Psoas muscle (tissue), 8 donors: ENCODE measurements around the gene COPS2. TPM values are rescaled to one million over a fixed set of nuclear protein-coding genes. Genes with fewer than 3 reads are reported as not detected.
"Not testable (repeated sequence)": the region's sequence is repeated elsewhere in the genome, so short reads cannot be mapped to it uniquely, and the experiment has no call there.

Experiments used
- ATAC-seq, 4 donors: fragments of 200-7000 bp; cut with Tn5 transposase; one replicate each; pipeline ENCODE4 v1.9.1; 2020; ENCODE audit warnings: moderate library complexity in 3 of 4, mild to moderate bottlenecking in 2 of 4
- DNase-seq, 2 donors: peaks; one replicate each; pipeline ENCODE4 v3.0.0-alpha.2; 2020
- H3K27ac ChIP-seq: fragments of 200-600 bp; one replicate; pipeline ENCODE4 v1.8.0; 2022
- H3K27me3 ChIP-seq, 3 donors: fragments of 200-600 bp in 1 of 3; one replicate each; pipeline versions ENCODE4 v1.6.1 to v1.8.0; 2013 to 2022; ENCODE audit warnings: low read length in 2 of 3, mild to moderate bottlenecking in 2 of 3, moderate library complexity in 1 of 3; ENCODE audit not compliant: insufficient read depth in 3 of 3
- H3K36me3 ChIP-seq, 2 donors: fragments of 200-600 bp in 1 of 2; one replicate each; pipeline versions ENCODE4 v1.6.1 to v1.8.0; 2013 to 2022; ENCODE audit warnings: low read depth in 1 of 2, mild to moderate bottlenecking in 1 of 2, moderate library complexity in 1 of 2; ENCODE audit not compliant: insufficient read depth in 1 of 2
- H3K4me1 ChIP-seq: fragments of 200-600 bp; one replicate; pipeline ENCODE4 v1.8.0; 2022
- H3K4me3 ChIP-seq: fragments of 200-600 bp; one replicate; pipeline ENCODE4 v1.8.0; 2022; ENCODE audit warnings: mild to moderate bottlenecking
- H3K9me3 ChIP-seq: fragments of 200-600 bp; one replicate; pipeline ENCODE4 v1.8.0; 2022
- WGBS, 3 donors: extraction: QIAGEN DNeasy Blood & Tissue Kit; methylation state at CpG; one replicate each; pipeline versions ENCODE4 v1.1.6 to v1.1.7; 2013; 5-methylcytosine and 5-hydroxymethylcytosine counted together
- intact Hi-C, 2 donors: fragments of 100-400 bp; cut with DNase I; formaldehyde crosslinking; loops; one replicate each; pipeline versions ENCODE4 v1.11.0 to v1.14.2; 2022
- polyA plus RNA-seq, 3 donors: library from polyadenylated mRNA; stranded (reverse); fragments of 200-250 nt; gene quantifications; one replicate each; pipeline ENCODE4 v1.2.3, GENCODE V29; 2013
- total RNA-seq, 4 donors: library from RNA; stranded (reverse); fragmentation: NEBNext Ultra II Directional in 2 of 4; extraction: Animal tissue kit (Norgen Biotek cat#: 25700) in 2 of 4; gene quantifications; one replicate each; pipeline versions ENCODE4 v1.2.1 to v1.2.4, GENCODE V29; 2021 to 2023
- TF ChIP-seq, protein P1 (sequence below): fragments of 200-600 bp; IDR thresholded peaks from one replicate; pipeline ENCODE4 v1.8.0; 2022; ENCODE audit warnings: antibody characterized with exemption
- donor health status: healthy with polysubstance abuse.
- donor health status: DM: no; HTN: no; CAD: no; lungs with moderate emphysema.
- donor health status: Bipolar disorder and iron deficiency.
- donor health status: healthy.
- donor health status: DM: yes; HTN: yes; CAD: no.
- donor health status: DM: no; HTN: no; CAD: no.
- donor health status: DM: no; HTN: no; CAD: no.
- donor health status: DM: yes; HTN: yes; CAD: no.

Gene COPS2
- total and polyA plus RNA-seq, 7 donors = 95.6 to 243 (median 130) TPM

DNA sequence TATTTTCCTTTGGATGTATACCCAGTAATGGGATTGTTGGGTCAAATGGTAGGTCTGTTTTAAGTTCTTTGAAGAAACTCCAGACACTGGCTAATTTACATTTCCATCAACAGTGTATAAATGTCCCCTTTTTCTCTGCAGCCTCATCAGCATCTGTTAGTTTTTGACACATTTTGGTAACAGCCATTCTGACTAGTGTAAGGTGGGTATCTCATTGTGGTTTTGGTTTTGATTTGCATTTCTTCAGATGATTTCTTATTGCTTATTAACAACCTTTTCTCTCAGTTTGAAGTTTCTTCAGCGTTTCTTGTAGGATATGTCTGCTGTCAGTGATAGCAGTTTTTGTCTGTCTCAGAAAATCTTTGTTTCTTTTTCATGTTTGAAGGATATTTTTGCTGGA is 30.1 kb upstream of the COPS2 start:
- H3K27me3 ChIP-seq = no peaks in the 10 kb centered on the region
- intact Hi-C loops = no loop called here
- ATAC-seq = no peak
- no peak for DNase-seq
- no peaks in the 10 kb centered on the region for H3K36me3 ChIP-seq
- no peak overlapping the region for H3K27ac ChIP-seq
- 93 to 100% (median 95%) methylated on average over 1 of the region's 1 CpG for WGBS, 3 donors
- H3K4me1 ChIP-seq = no peaks in the 10 kb centered on the region
- TF ChIP-seq, protein P1, sequence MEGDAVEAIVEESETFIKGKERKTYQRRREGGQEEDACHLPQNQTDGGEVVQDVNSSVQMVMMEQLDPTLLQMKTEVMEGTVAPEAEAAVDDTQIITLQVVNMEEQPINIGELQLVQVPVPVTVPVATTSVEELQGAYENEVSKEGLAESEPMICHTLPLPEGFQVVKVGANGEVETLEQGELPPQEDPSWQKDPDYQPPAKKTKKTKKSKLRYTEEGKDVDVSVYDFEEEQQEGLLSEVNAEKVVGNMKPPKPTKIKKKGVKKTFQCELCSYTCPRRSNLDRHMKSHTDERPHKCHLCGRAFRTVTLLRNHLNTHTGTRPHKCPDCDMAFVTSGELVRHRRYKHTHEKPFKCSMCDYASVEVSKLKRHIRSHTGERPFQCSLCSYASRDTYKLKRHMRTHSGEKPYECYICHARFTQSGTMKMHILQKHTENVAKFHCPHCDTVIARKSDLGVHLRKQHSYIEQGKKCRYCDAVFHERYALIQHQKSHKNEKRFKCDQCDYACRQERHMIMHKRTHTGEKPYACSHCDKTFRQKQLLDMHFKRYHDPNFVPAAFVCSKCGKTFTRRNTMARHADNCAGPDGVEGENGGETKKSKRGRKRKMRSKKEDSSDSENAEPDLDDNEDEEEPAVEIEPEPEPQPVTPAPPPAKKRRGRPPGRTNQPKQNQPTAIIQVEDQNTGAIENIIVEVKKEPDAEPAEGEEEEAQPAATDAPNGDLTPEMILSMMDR = no peak
- no peaks in the 10 kb centered on the region for H3K9me3 ChIP-seq
- H3K4me3 ChIP-seq = no peak overlapping the region

DNA sequence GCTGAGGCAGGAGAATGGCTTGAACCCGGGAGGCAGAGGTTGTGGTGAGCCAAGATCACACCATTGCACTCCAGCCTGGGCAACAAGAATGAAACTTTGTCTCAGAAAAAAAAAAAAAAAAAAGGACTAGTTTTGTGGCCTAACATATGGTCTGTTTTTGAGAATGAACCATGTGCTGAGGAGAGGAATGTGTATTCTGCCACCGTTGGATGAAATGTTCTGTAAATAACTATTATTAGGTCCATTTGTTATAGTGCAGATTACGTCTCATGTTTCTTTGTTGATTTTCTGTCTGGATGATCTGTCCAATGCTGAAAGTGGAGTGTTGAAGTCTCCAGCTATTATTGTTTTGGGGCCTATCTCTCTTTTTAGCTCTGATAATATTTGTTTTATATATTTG is 28.3 kb upstream of the COPS2 start:
- H3K27ac ChIP-seq, ATAC-seq, intact Hi-C loops, H3K9me3 ChIP-seq, H3K27me3 ChIP-seq, H3K4me1 ChIP-seq, H3K36me3 ChIP-seq, DNase-seq, H3K4me3 ChIP-seq: not testable (repeated sequence)
- WGBS, 3 donors = 70 to 82% (median 75%) methylated on average over 3 of the region's 3 CpGs

DNA sequence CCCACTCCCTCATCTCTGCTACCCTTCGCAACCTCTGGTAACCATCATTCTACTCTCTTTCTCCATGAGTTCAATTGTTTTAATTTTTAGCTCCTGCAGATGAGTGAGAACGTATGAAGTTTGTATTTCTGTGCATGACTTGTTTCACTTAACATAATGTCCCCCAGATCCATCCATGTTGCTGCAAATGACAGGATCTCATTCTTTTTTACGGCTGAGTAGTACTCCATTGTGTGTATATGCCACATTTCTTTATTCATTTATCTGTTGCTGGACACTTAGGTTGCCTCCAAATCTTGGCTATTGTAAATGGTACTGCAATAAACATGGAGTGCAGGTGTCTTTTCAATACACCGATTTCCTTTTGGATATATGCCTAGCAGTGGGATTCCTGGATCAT is 26.7 kb upstream of the COPS2 start:
- no peak overlapping the region for H3K27ac ChIP-seq
- no peak for ATAC-seq
- intact Hi-C loops = no loop called here
- no peak for DNase-seq
- H3K9me3 ChIP-seq = no peaks in the 10 kb centered on the region
- H3K27me3 ChIP-seq = no peaks in the 10 kb centered on the region
- no peaks in the 10 kb centered on the region for H3K4me1 ChIP-seq
- 91 to 96% (median 93%) methylated on average over 4 of the region's 4 CpGs for WGBS, 3 donors
- H3K36me3 ChIP-seq = no peaks in the 10 kb centered on the region
- no peak overlapping the region for H3K4me3 ChIP-seq
- TF ChIP-seq, protein P1 = no peak

DNA sequence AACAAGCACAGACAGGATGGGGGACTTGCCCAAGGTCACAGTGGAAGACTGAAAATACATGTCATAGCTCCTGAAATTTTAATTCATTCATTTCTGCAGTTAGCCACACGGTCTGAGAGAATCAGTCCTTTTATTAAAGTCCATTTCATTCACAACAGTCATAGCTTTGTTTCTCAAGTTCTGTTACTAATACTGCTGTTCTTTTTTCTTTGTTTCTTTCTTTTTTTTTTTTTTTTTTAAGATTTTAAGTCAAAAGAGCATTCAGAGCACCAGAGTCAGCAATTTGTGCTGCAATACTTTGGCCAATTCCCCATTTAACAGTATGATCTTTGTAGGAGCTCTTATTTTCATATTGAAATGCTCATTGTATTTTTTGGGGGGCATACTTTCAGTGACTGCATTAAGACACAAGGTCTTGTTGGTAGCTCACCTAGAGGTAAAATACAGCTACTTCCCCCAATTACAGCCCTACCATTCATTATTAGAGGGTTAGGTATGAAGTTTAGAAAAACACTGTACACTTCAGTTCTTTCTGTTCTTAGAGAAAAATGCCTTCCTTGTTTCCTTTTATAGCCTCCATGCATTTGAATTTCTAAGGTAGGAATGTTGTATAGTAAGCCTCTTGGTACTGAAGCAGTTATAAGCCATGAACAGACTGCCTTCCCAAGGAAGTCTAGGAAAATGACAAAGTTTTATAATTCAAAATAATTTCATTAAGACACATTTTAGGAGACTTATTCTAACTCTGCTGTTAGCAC is 24.2 kb upstream of the COPS2 start:
- ATAC-seq (no peak), DNase-seq (no peak)
- no peaks in the 10 kb centered on the region for H3K27me3 ChIP-seq
- H3K4me1 ChIP-seq = no peaks in the 10 kb centered on the region
- no peak overlapping the region for H3K4me3 ChIP-seq
- WGBS, 3 donors = 54 to 77% (median 72%) methylated on average over 1 of the region's 1 CpG
- TF ChIP-seq, protein P1 = no peak
- H3K36me3 ChIP-seq = no peaks in the 10 kb centered on the region
- H3K27ac ChIP-seq = no peak overlapping the region
- H3K9me3 ChIP-seq = no peaks in the 10 kb centered on the region
- intact Hi-C loops = no loop called here

DNA sequence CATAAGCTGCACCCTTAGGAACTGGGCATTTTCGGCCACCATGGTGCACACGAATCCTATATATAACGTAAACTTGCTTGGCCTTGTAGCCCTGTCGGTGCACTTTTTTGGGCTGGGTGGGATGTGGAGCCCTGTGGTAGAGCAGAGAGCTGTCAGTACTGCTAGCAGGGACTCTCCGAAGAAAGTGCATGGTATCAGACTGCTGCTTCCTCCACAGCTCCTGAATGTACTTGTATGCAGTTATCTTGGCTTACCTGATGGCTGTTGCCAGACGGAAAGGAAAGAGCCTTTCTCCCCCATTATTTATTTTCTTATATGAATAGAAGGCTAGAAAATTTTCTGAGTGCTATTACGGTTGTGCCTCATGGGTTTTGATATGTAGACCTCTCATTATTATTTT is 23.1 kb upstream of the COPS2 start:
- Histone ChIP-seq H3K4me1 (no peaks in the 10 kb centered on the region), H3K27ac (no peak overlapping the region), H3K9me3 (no peaks in the 10 kb centered on the region), H3K36me3 (no peaks in the 10 kb centered on the region), H3K27me3 (no peaks in the 10 kb centered on the region), H3K4me3 (no peak overlapping the region)
- ATAC-seq = no peak
- 94 to 95% (median 95%) methylated on average over 7 of the region's 7 CpGs for WGBS, 3 donors
- TF ChIP-seq, protein P1 = no peak
- DNase-seq = no peak
- intact Hi-C loops = no loop called here

DNA sequence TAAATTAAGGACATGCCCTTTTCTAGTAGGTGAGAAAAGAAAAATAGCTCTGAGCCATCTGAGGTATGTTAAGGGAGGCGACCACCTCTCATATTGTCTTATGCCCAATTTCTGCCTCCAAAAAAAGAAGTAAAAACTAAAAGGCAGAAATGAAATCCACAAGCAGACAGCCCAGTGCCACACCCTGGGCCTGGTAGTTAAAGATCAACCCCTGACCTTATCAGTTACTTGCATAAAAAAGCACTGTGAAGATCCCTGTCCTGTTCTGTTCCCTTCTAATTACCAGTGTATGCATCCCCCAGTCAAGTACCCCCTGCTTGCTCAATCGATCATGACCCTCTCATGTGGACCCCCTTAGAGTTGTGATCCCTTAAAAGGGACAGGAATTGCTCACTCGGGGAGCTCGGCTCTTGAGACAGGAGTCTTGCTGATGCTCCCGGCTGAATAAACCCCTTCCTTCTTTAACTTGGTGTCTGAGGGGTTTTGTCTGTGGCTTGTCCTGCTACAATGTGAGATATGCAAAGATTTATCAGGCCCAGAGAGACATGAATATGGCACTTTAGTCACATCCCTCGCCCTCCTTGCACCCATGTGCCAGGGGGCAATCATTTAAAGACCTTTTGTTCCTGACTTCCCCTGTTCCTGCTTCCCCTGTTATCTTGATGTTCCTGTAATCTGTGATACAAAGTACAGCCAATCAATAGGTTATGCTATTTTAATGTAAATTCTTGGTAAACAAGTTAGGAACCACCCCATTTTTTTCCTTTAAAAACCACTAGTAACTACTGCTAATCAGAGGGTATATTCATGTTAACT is 20.4 kb upstream of the COPS2 start:
- H3K9me3 ChIP-seq, H3K4me3 ChIP-seq, H3K36me3 ChIP-seq, intact Hi-C loops, DNase-seq, H3K4me1 ChIP-seq, H3K27me3 ChIP-seq, ATAC-seq, H3K27ac ChIP-seq: not testable (repeated sequence)
- 92 to 97% (median 96%) methylated on average over 6 of the region's 6 CpGs for WGBS, 3 donors
